ENCODE results near the gene HES2.

- TF ChIP-seq CTCF (IDR thresholded peaks at IDR 0.05) (no peak), POLR2A (IDR thresholded peaks at IDR 0.05) (no peak)
These were observed 24.7 kb upstream of the HES2 start for GRCh38 chr1:6444377-6444776.

Data from adrenal gland (tissue), 5 donors.